ENCODE results near the gene GLIS1. TPM values are rescaled to one million over a fixed set of nuclear protein-coding genes. Genes with fewer than 3 reads are reported as not detected.

Gene GLIS1
- polyA plus RNA-seq, 1 experiment, result 1.9 TPM

DNA sequence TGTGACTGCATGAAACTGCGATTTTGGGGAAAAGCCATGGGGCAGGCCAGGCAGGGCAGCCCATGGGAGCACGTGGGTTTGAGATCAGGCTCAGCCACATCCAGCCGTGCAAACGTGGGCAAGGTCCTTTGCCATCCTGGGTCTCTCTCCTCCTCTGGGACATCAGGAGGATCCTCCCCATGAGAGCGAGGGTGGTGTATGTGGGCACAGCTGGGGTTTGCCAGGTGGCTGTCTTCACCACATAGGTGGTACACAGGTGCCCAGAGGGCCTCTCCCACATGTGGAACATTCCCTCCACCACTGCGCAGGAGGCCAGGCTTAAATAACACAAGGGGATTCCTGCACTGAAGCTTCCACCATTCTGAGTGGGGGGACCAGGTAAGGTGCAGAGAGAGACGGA, 143.1 kb downstream of the GLIS1 start:
- peaks cover 4% of the 10 kb centered on the region for H3K36me3 ChIP-seq (ENCODE audit: control insufficient read depth, insufficient read depth, low read length)
- DNase-seq (ENCODE audit: low read depth), result no peak
- POLR2A ChIA-PET, result no interaction called here
- no peaks in the 10 kb centered on the region for H3K27me3 ChIP-seq (ENCODE audit: control insufficient read depth, insufficient read depth, low read length)
- no peak for TF ChIP-seq CTCF (IDR thresholded peaks at IDR 0.05; ENCODE audit: insufficient read depth, low read depth, low read length)
- CTCF ChIA-PET, result no interaction called here
- no peak overlapping the region for H3K4me3 ChIP-seq (ENCODE audit: low read depth, low read length)

DNA sequence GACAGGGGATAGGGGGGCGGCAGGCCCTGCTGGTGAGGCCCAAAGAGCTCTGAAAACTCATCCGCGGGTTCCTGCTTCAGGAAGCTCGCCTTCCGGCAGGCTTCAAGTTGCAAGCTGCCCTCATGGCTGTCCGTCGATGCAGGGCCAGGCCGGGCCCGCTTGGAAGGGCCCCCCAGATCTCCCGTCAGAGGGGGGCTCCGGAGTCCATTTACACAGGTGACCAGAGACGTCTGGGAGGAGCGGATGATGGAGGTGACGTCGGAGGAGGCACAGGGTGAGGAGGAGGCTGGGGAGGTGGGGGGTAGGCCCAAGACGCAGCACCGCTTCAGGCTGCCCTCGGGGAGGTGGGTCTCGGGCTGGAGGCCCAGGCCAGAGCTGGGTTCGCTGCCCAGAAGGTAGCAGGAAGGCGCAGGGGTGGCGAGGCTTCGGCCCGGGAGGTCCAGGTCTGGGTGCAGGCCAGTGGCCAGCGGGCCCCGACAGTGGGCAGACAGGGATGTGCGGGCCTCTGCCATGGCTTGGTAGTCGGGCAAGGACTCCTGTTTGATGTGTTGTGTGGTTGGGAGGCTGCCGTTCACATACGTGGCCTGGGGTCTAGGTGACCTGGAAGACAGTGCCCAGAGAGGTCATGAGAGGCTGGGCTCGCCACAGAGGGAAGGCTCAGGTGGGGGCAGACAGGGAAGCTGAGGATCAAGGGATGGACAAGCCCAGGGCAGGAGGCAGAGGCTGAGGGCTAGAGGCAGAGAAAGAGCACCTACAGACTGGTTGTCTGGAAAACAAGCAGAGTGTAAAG, 144.4 kb downstream of the GLIS1 start:
- H3K27me3 ChIP-seq (ENCODE audit: control insufficient read depth, insufficient read depth, low read length), result no peaks in the 10 kb centered on the region
- H3K36me3 ChIP-seq (ENCODE audit: control insufficient read depth, insufficient read depth, low read length), result peaks cover 4% of the 10 kb centered on the region
- TF ChIP-seq CTCF (IDR thresholded peaks at IDR 0.05; ENCODE audit: insufficient read depth, low read depth, low read length), result no peak
- ChIA-PET CTCF (no interaction called here), POLR2A (no interaction called here)
- H3K4me3 ChIP-seq (ENCODE audit: low read depth, low read length), result no peak overlapping the region
- DNase-seq (ENCODE audit: low read depth), result no peak

- DNase-seq (ENCODE audit: low read depth), result no peak
- Histone ChIP-seq H3K4me3 (ENCODE audit: low read depth, low read length) (no peak overlapping the region), H3K27me3 (ENCODE audit: control insufficient read depth, insufficient read depth, low read length) (no peaks in the 10 kb centered on the region), H3K36me3 (ENCODE audit: control insufficient read depth, insufficient read depth, low read length) (peaks cover 4% of the 10 kb centered on the region)
- POLR2A ChIA-PET, result no interaction called here
- CTCF ChIA-PET, result no interaction called here
- TF ChIP-seq CTCF (IDR thresholded peaks at IDR 0.05; ENCODE audit: insufficient read depth, low read depth, low read length), result no peak
Observed at GRCh38 chr1:53593758-53594380, 145.1 kb downstream of the GLIS1 start.

- peaks cover 4% of the 10 kb centered on the region for H3K36me3 ChIP-seq (ENCODE audit: control insufficient read depth, insufficient read depth, low read length)
- ChIA-PET CTCF (no interaction called here), POLR2A (no interaction called here)
- DNase-seq (ENCODE audit: low read depth), result no peak
- no peak for TF ChIP-seq CTCF (IDR thresholded peaks at IDR 0.05; ENCODE audit: insufficient read depth, low read depth, low read length)
- H3K4me3 ChIP-seq (ENCODE audit: low read depth, low read length), result no peak overlapping the region
- H3K27me3 ChIP-seq (ENCODE audit: control insufficient read depth, insufficient read depth, low read length), result no peaks in the 10 kb centered on the region
Observed at GRCh38 chr1:53592985-53593757, 145.8 kb downstream of the GLIS1 start.

DNA sequence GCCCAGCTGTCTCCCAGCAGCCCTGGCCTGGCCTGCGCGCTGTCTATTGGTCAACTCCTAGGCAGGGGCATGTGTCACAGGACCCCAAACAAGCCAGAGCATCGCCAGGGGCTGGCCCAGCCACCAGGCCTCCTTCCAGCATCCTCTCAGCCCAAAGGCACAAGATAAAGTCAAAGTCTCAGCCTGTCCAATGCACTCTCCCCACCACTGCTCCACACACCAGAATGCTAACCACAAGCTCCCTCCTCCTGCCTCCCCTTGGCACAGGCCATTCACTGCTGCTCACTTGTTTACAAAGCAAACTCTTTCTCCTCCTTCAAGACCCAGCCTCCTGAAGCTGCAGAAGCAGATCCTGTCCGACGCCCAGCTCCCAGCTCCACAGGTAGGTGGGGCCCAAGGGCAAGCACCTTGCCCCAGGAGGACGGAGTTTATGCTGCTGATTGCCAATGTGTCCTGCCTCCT, 146.4 kb downstream of the GLIS1 start:
- no peak for DNase-seq (ENCODE audit: low read depth)
- ChIA-PET POLR2A (no interaction called here), CTCF (interaction anchor here (0.8 to 1.4 kb wide), 2 partner anchors 14 to 161 kb away, joined by 3 to 4 read pairs; no protein-coding TSS in a partner anchor)
- Histone ChIP-seq H3K4me3 (ENCODE audit: low read depth, low read length) (no peak overlapping the region), H3K36me3 (ENCODE audit: control insufficient read depth, insufficient read depth, low read length) (peaks cover 4% of the 10 kb centered on the region), H3K27me3 (ENCODE audit: control insufficient read depth, insufficient read depth, low read length) (no peaks in the 10 kb centered on the region)
- TF ChIP-seq CTCF (IDR thresholded peaks at IDR 0.05; ENCODE audit: insufficient read depth, low read depth, low read length), result no peak

Data from BJ (cell line).